Fibroblast of the aortic adventitia (primary cell): ENCODE data around the gene APOL5. TPM values are rescaled to one million over a fixed set of nuclear protein-coding genes. Genes with fewer than 3 reads are reported as not detected.

ENCODE experiments used
- DNase-seq: peaks from one replicate; pipeline ENCODE4 v3.0.0-alpha.2; 2010; ENCODE audit warnings: low read depth
- H3K4me3 ChIP-seq: 2 replicates; pipeline ENCODE4 v1.5.1; 2011; ENCODE audit warnings: low read depth, mild to moderate bottlenecking, control low read depth, low read length, moderate library complexity
- total RNA-seq: library from RNA; depleted of rRNA; stranded (reverse); fragments of >200 nt; gene quantifications from 2 replicates; pipeline ENCODE4 v1.2.3, GENCODE V29; 2012; ENCODE audit warnings: low replicate concordance
- TF ChIP-seq, protein P1 (sequence below): IDR thresholded peaks from 2 replicates; pipeline ENCODE4 v1.5.1; 2011; ENCODE audit warnings: mild to moderate bottlenecking, low read length, control low read depth, inconsistent platforms; ENCODE audit not compliant: insufficient read depth

The APOL5 gene
- total RNA-seq, 1 donor: not detected

DNA sequence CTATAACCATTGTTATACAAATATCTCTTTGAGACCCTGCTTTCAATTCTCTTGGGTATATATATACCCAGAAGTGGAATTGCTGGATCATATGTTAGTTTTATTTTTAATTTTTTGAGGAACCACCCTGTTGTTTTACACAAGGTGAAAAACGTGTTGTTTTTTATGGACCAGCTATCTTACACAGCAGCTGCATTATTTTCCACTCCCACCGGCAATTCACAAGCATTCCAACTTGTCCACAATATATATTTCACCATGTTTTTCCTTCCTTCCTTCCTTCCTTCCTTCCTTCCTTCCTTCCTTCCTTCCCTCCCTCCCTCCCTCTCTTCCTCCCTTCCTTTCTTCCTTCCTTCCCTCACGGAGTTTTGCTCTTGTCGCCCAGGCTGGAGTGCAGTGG is 6.3 kb upstream of the APOL5 start:
- TF ChIP-seq, protein P1, sequence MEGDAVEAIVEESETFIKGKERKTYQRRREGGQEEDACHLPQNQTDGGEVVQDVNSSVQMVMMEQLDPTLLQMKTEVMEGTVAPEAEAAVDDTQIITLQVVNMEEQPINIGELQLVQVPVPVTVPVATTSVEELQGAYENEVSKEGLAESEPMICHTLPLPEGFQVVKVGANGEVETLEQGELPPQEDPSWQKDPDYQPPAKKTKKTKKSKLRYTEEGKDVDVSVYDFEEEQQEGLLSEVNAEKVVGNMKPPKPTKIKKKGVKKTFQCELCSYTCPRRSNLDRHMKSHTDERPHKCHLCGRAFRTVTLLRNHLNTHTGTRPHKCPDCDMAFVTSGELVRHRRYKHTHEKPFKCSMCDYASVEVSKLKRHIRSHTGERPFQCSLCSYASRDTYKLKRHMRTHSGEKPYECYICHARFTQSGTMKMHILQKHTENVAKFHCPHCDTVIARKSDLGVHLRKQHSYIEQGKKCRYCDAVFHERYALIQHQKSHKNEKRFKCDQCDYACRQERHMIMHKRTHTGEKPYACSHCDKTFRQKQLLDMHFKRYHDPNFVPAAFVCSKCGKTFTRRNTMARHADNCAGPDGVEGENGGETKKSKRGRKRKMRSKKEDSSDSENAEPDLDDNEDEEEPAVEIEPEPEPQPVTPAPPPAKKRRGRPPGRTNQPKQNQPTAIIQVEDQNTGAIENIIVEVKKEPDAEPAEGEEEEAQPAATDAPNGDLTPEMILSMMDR: no peak
- DNase-seq: no peak
- no peak overlapping the region for H3K4me3 ChIP-seq

DNA sequence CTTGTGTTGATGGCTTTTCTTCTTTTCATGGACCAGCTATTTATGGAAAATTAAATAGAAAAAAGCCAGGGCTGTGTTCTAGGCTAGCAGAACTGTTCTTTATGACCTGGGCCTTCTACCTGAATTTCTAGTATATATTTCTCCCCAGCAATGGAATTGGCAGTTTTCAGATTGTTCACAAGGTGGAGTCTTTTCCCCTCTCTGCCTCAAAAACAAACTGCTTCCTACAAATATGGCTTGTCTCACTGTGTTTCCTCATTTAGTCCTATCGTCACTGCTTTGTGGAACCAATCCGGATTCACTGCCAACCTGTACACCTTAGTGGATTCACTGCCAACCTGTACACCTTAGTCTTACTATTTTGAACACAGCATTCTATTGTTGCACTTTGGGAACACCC is 5.0 kb upstream of the APOL5 start:
- TF ChIP-seq, protein P1: no peak
- H3K4me3 ChIP-seq: no peak overlapping the region
- no peak for DNase-seq

DNA sequence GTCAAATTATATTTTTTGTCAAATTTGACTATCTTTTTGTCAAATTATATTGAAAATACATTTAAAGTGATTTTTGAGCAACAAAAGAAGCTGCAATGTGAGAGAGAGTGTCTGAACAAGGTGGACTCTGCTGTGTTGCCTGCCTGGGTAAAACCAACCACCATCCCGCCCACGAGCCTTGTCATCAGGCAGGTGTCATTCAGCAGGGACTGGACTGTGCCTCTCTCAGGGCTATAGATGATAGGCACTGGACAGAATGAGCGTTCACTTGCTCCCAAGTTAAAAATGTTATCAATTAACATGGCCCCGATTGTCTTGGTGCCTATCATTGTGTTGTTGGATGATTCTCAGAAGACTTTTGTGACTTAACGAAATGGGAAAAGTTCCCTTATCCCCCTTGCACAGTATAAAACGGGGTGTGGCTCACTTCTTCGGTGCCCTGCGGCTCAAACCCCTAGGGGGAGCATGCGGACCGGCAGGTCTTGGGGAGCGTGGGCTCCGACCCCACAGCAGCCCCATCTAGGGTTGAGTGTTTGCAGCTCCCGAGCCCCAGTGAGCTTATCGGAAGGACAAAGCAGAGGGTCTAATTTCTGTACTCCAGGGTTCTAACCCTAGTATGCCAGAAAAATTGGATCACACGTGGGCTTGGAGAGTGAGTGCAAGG is 1.7 kb downstream of the APOL5 start:
- TF ChIP-seq, protein P1: peak; percentile 4
- no peak overlapping the region for H3K4me3 ChIP-seq
- no peak for DNase-seq

DNA sequence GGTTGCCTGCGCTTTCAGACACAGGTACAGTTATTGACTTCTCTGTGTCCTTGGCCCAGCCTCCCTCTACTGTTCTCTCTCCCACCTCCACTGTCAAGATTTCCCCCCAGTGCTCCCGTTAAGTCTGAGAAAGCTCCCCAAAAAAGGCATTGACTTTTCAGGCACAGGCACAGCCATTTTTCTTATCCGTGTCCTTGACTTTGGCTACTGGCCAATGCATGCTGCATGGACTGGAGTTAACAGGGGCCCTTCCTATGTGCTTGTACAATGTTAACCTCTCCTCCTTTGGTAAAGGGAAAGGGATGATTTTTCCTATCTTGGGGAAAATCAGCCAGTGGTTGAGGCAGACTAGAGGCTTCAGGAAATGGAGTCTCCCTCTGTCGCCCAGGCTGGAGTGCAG is 4.3 kb downstream of the APOL5 start:
- TF ChIP-seq, protein P1: no peak
- DNase-seq: no peak
- no peak overlapping the region for H3K4me3 ChIP-seq

DNA sequence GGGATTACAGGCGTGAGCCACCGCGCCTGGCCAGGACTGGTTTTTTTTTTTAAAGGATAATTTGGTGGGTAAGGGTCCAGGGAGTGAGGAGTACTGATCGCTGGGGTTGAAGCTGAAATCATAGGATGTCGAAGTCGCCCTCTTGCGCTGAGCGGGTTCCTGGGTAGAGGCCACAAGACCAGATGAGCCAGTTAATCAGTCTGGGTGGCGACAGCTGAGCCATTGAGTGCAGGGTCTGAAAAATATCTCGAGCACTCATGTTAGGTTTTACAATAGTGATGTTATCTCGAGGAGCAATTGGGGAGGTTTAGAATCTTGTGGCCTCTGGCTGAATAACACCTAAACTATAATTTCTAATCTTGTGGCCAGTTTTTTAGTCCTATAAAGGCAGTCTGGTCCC is 7.8 kb downstream of the APOL5 start:
- no peak overlapping the region for H3K4me3 ChIP-seq
- no peak for DNase-seq
- TF ChIP-seq, protein P1: no peak

DNA sequence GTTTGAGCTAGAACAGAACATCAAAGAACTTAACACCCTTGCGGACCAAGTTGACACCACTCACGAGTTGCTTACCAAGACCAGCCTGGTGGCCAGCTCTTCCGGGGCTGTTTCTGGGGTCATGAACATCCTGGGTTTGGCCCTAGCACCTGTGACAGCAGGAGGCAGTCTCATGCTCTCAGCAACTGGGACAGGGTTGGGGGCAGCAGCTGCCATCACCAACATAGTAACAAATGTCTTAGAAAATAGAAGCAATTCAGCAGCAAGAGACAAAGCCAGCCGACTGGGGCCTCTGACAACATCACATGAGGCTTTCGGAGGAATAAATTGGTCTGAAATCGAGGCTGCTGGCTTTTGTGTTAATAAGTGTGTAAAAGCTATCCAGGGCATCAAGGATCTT is 8.7 kb downstream of the APOL5 start:
- TF ChIP-seq, protein P1: no peak
- no peak for DNase-seq
- H3K4me3 ChIP-seq: no peak overlapping the region

DNA sequence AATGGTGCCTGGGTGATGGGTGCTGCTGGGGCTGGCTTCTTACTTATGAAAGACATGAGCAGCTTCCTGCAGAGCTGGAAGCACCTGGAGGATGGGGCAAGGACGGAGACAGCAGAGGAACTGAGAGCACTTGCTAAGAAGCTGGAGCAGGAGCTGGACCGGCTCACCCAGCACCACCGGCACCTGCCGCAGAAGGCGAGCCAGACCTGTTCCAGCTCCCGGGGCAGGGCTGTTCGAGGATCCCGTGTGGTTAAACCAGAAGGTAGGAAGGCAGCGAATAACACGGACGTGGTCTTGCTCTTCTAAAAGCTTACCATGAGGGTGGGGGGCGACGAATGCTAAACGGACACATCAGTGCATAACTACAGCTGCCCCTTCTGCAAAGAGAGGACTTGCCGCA is 9.3 kb downstream of the APOL5 start:
- H3K4me3 ChIP-seq: no peak overlapping the region
- TF ChIP-seq, protein P1: no peak
- DNase-seq: no peak
